ENCODE data around the gene RBP2.

DNA sequence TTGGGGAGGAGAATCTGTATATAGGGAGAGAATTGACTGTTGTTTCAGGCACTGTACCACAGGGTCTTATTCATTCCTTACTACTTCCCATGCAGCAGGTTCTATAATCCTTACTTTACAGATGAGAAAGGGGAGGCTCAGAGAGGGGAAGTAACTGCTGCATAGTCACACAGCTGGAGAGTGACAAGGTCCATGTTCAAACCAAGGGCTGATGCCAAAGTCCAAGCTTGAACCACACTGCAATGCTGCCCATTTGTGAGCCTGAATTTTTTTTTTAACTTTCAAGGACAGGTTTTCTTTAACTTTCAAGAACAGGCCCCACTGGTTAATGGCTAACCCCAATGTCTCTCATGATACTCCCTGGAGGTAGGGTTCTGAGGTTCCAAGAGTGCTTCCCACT is 26.2 kb downstream of the RBP2 start:
- no peak for TF ChIP-seq CTCF (IDR thresholded peaks at IDR 0.05 in 4 of 5, conservative IDR thresholded peaks at IDR 0.05 in 1 of 5)
- TF ChIP-seq POLR2A (IDR thresholded peaks at IDR 0.05) = no peak

All from gastrocnemius medialis (tissue), 4 donors.